Endothelial cell of umbilical vein (primary cell): Measurements from ENCODE around the gene ZNF668. TPM values are rescaled to one million over a fixed set of nuclear protein-coding genes. Genes with fewer than 3 reads are reported as not detected.

ENCODE experiments used
- Bru-seq: library from RNA; stranded (reverse); fragments of 400-500 nt; gene quantifications from one replicate; lab custom pipeline; 2021; lab: Mats Ljungman, UMichigan
- BruChase-seq, 2 experiments: library from RNA; stranded (reverse); fragments of 400-500 nt; gene quantifications; one replicate each; lab custom pipeline; 2021; lab: Mats Ljungman, UMichigan
- BruUV-seq: library from RNA; stranded (reverse); fragments of 400-500 nt; replicated peaks from 2 replicates; lab custom pipeline; 2021; lab: Mats Ljungman, UMichigan
- CTCF ChIA-PET: fragments of 300-600, 350-600 bp; sonication (Branson Sonifier 250); formaldehyde crosslinking; loops from one replicate; lab custom pipeline; 2021; ENCODE audit warnings: antibody characterized with exemption, inconsistent platforms; lab: Charles Lee
- POLR2A ChIA-PET: fragments of 300-600, 350-600 bp; sonication (Branson Sonifier 250); formaldehyde crosslinking; loops from one replicate; lab custom pipeline; 2021; ENCODE audit warnings: antibody characterized with exemption, inconsistent platforms; lab: Charles Lee
- DNase-seq: peaks from one replicate; pipeline ENCODE4 v3.0.0-alpha.2; 2011; ENCODE audit warnings: low read depth, low spot score
- FAIRE-seq: peaks from 2 replicates; lab custom pipeline; 2011; peaks lifted over from hg19 to GRCh38; lab: Jason Lieb, UNC
- H2AFZ ChIP-seq: 2 replicates; pipeline ENCODE4 v1.6.0; 2012; ENCODE audit warnings: low read depth, low read length, control low read depth, inconsistent platforms
- H3K27ac ChIP-seq: 2 replicates; pipeline ENCODE4 v1.5.1; 2011; ENCODE audit warnings: low read depth, mild to moderate bottlenecking, control low read depth, low read length, moderate library complexity; ENCODE audit not compliant: insufficient read depth
- H3K27me3 ChIP-seq, 2 experiments: 2 replicates each; pipeline versions ENCODE4 v1.6.0 to v1.6.1; 2011; ENCODE audit warnings: low read length in 2 of 2, mixed read lengths in 1 of 2; ENCODE audit not compliant: control insufficient read depth in 2 of 2, insufficient read depth in 2 of 2
- H3K36me3 ChIP-seq, 2 experiments: 2 replicates in 1 of 2; 3 replicates in 1 of 2; pipeline ENCODE4 v1.5.1; 2011; ENCODE audit warnings: low read length in 2 of 2, mild to moderate bottlenecking in 1 of 2, moderate library complexity in 1 of 2; ENCODE audit not compliant: control insufficient read depth in 2 of 2, insufficient read depth in 2 of 2; ENCODE audit errors: extremely low read depth in 1 of 2
- H3K4me1 ChIP-seq: 3 replicates; pipeline ENCODE4 v1.5.1; 2011; ENCODE audit warnings: mild to moderate bottlenecking, low read length; ENCODE audit not compliant: control insufficient read depth, insufficient read depth; ENCODE audit errors: extremely low read depth
- H3K4me2 ChIP-seq: 2 replicates; pipeline ENCODE4 v1.6.1; 2011; ENCODE audit warnings: low read length, control low read depth, mixed read lengths; ENCODE audit not compliant: insufficient read depth
- H3K4me3 ChIP-seq, 3 experiments: fragments of 200-600 bp in 1 of 3; sonication (generic), shearing (Covaris generic) in 1 of 3; replicated peaks in 1 of 3; 2 replicates each; pipeline ENCODE4 v1.5.1; 2011 to 2016; ENCODE audit warnings: control low read depth in 3 of 3, low read length in 3 of 3, mild to moderate bottlenecking in 2 of 3, inconsistent platforms in 1 of 3, low read depth in 1 of 3, moderate library complexity in 1 of 3; ENCODE audit not compliant: insufficient read depth in 1 of 3
- H3K79me2 ChIP-seq: 2 replicates; pipeline ENCODE4 v1.6.0; 2012; ENCODE audit warnings: low read length, inconsistent platforms; ENCODE audit not compliant: control insufficient read depth, insufficient read depth
- H3K9ac ChIP-seq: replicated peaks from 2 replicates; pipeline ENCODE3; 2011; ENCODE audit warnings: low read length, control low read depth; ENCODE audit not compliant: insufficient read depth; ENCODE audit errors: extremely low read depth
- H3K9me1 ChIP-seq: replicated peaks from 3 replicates; pipeline ENCODE4 v1.6.0; 2011; ENCODE audit warnings: mild to moderate bottlenecking, low read length; ENCODE audit not compliant: control insufficient read depth, insufficient read depth; ENCODE audit errors: extremely low read depth
- H3K9me3 ChIP-seq: replicated peaks from 2 replicates; pipeline ENCODE4 v1.5.1; 2012; ENCODE audit warnings: low read length, inconsistent platforms; ENCODE audit not compliant: control insufficient read depth, insufficient read depth
- H4K20me1 ChIP-seq: replicated peaks from 2 replicates; pipeline ENCODE3; 2011; ENCODE audit warnings: mild to moderate bottlenecking, low read length; ENCODE audit not compliant: control insufficient read depth, insufficient read depth; ENCODE audit errors: extremely low read depth
- CTCF ChIP-seq, 2 donors: IDR thresholded peaks; 1 replicate in 1 of 2; 2 replicates in 1 of 2; pipeline ENCODE4 v1.5.1; 2011; ENCODE audit warnings: low read length in 2 of 2, mild to moderate bottlenecking in 2 of 2, moderate library complexity in 2 of 2, control low read depth in 1 of 2, inconsistent platforms in 1 of 2, low read depth in 1 of 2; ENCODE audit not compliant: insufficient read depth in 1 of 2; ENCODE audit errors: extremely low read depth in 1 of 2
- EZH2 ChIP-seq: IDR thresholded peaks from 2 replicates; pipeline ENCODE4 v1.6.1; 2012; ENCODE audit warnings: borderline replicate concordance, low read depth, mild to moderate bottlenecking, moderate library complexity, low read length, inconsistent platforms; ENCODE audit not compliant: severe bottlenecking
- MAX ChIP-seq: IDR thresholded peaks from 2 replicates; pipeline ENCODE4 v1.6.1; 2011; ENCODE audit not compliant: insufficient read depth, insufficient read length
- MYC ChIP-seq: IDR thresholded peaks from one replicate; pipeline ENCODE4 v1.6.1; 2011; ENCODE audit warnings: mild to moderate bottlenecking, low read depth, low read length
- POLR2A ChIP-seq: IDR thresholded peaks from 2 replicates; pipeline ENCODE4 v1.6.1; 2012; ENCODE audit warnings: low read depth, mild to moderate bottlenecking, control low read depth, low read length
- POLR2AphosphoS5 ChIP-seq: IDR thresholded peaks from 2 replicates; pipeline ENCODE4 v1.6.1; 2012; ENCODE audit warnings: low read depth, mild to moderate bottlenecking, control low read depth, low read length, moderate library complexity; ENCODE audit not compliant: insufficient read depth
- dilution Hi-C: fragments of 300-500 bp; cut with MboI; formaldehyde crosslinking; loops from one replicate; pipeline ENCODE4 v1.15.0; 2019; ENCODE audit warnings: low sequenced_read_pairs; ENCODE audit not compliant: extremely low pct_ligation_motif_present
- intact Hi-C: fragments of 100-400 bp; cut with micrococcal nuclease; formaldehyde crosslinking; loops from one replicate; pipeline ENCODE4 v1.10.0; 2022
- long read RNA-seq: library from polyadenylated mRNA; stranded (forward); transcript quantifications from one replicate; pipeline ENCODE4 v2.0.0, GENCODE V29; 2021
- polyA minus RNA-seq, 3 experiments: library from RNA; depleted of rRNA, polyadenylated mRNA; stranded (reverse); fragments of >200 nt; gene quantifications; 1 replicate in 1 of 3; 2 replicates in 2 of 3; pipeline ENCODE4 v1.2.3, GENCODE V29; 2011
- polyA plus RNA-seq, 4 experiments: library from polyadenylated mRNA; depleted of rRNA in 3 of 4; stranded (reverse) in 3 of 4; unstranded in 1 of 4; fragments of >200 nt; gene quantifications; 2 replicates each; pipeline versions ENCODE4 v1.2.1 to v1.2.3, GENCODE V29; 2011 to 2012; ENCODE audit warnings: missing spikeins in 1 of 4
- total RNA-seq: library from RNA; stranded (reverse); gene quantifications from 2 replicates; pipeline ENCODE4 v1.2.3, GENCODE V29; 2021

ZNF668 gene
- total RNA-seq (11.6 and 13.3 TPM in 2 replicates), polyA plus RNA-seq (11.8 and 14.4 TPM in 2 replicates), polyA minus RNA-seq (6.9 and 8.0 TPM in 2 replicates), Bru-seq, nascent RNA (percentile 53 among the genes with signal in this experiment), BruChase-seq, experiment 1, labeled RNA remaining after a 6-hour chase (percentile 75 among the genes with signal in this experiment), BruChase-seq, experiment 2, labeled RNA remaining after a 2-hour chase (percentile 68 among the genes with signal in this experiment)
- 5.1 and 7.3 TPM in 2 replicates for polyA plus RNA-seq (2011; cell fraction: cytosol; rRNA removed)
- 5.0 and 5.7 TPM in 2 replicates for polyA plus RNA-seq (2011; cell fraction: nucleus; rRNA removed)
- polyA plus RNA-seq (2012): 6.3 TPM in 2 replicates
- 14.7 TPM for polyA minus RNA-seq (2011; cell fraction: cytosol; rRNA and poly(A)+ RNA removed)
- polyA minus RNA-seq (2011; cell fraction: nucleus; rRNA and poly(A)+ RNA removed): 4.0 and 7.6 TPM in 2 replicates
- long read RNA-seq, transcript ZNF668-201 (3 exons, 2,762 nt): major isoform, 30 of 40 reads
- long read RNA-seq, partial matches to known transcripts: 1 of 40 reads
- long read RNA-seq, other reads (novel, unspliced or antisense): 7 of 40 reads

- peak; percentile 99 for DNase-seq
These were observed at the start of gene ZNF668, which contains the start of gene ZNF646 for GRCh38 chr16:31073970-31074813. ZNF668 (minus strand) TSS chr16:31074240; CDS start chr16:31064459, 9,781 bp downstream. ZNF646 (plus strand) TSS chr16:31074422; CDS start chr16:31076325, 1,903 bp downstream.

More at GRCh38 chr16:31073970-31074813, at the start of gene ZNF668, which contains the start of gene ZNF646:
- H3K36me3 ChIP-seq: peaks cover 3 to 23% of the 10 kb centered on the region in 2 experiments
- no peaks in the 10 kb centered on the region for H3K9me1 ChIP-seq
- no peaks in the 10 kb centered on the region for H4K20me1 ChIP-seq
- intact Hi-C loops: loop anchor here (1.0 to 10.0 kb wide), 11 partner anchors 15 to 791 kb away; partner anchors contain the start of genes ARMC5, FUS, HSD3B7 and KAT8
- peak within 1 kb of the TSS; percentile 70 for H2AFZ ChIP-seq
- peak within 1 kb of the TSS; percentile 88 for H3K4me2 ChIP-seq
- no peaks in the 10 kb centered on the region for H3K9me3 ChIP-seq
- H3K27ac ChIP-seq: peak within 1 kb of the TSS; percentile 86
- TF ChIP-seq POLR2A (peak; percentile 84), MYC (peak; percentile 70), EZH2 (no peak), MAX (no peak), CTCF (IDR thresholded peaks at IDR 0.05; ENCODE audit: extremely low read depth in 1 of 2, insufficient read depth in 1 of 2, low read depth in 1 of 2, low read length in 2 of 2) (no peak), POLR2AphosphoS5 (peak; percentile 93)
- no peaks in the 10 kb centered on the region for H3K27me3 ChIP-seq
- H3K4me3 ChIP-seq: peak within 1 kb of the TSS; percentile 68 to 87 (median 87)
- no TSS peak for BruUV-seq
- peaks cover 47% of the 10 kb centered on the region for H3K79me2 ChIP-seq
- FAIRE-seq: peak; percentile 100
- ChIA-PET CTCF (interaction anchor here (0.6 to 2.3 kb wide), 12 partner anchors 9 to 795 kb away, joined by 3 to 22 read pairs (median 4); partner anchors contain the start of genes HSD3B7, VKORC1 and ZNF843), POLR2A (interaction anchor here (0.9 to 1.8 kb wide), 4 partner anchors 10 to 106 kb away, joined by 5 to 9 read pairs (median 6); partner anchors contain the start of genes FUS and STX4)
- peaks cover 14% of the 10 kb centered on the region for H3K4me1 ChIP-seq
- dilution Hi-C loops: no loop called here
- H3K9ac ChIP-seq: peak within 1 kb of the TSS; percentile 97
